ENCODE data around the gene PHACTR4. TPM values are rescaled to one million over a fixed set of nuclear protein-coding genes. Genes with fewer than 3 reads are reported as not detected.
A peak's percentile ranks its signal among the peaks of the same experiment; 100 is the strongest.
"Not testable (repeated sequence)": the region's sequence is repeated elsewhere in the genome, so short reads cannot be mapped to it uniquely, and the experiment has no call there.

Gene PHACTR4
- total and polyA plus RNA-seq, 2 of the 4 experiments (the other 2 are of a cell fraction) = 7.5 to 15.0 TPM

GRCh38 chr1:28343405-28343804 lies 26.1 kb upstream of the PHACTR4 start:
- POLR2A ChIA-PET (ENCODE audit: unreplicated experiment) = interaction anchor here (0.6 to 0.7 kb wide), 2 partner anchors 73 to 162 kb away, joined by 3 to 14 read pairs; partner anchors contain the start of gene RCC1

DNA sequence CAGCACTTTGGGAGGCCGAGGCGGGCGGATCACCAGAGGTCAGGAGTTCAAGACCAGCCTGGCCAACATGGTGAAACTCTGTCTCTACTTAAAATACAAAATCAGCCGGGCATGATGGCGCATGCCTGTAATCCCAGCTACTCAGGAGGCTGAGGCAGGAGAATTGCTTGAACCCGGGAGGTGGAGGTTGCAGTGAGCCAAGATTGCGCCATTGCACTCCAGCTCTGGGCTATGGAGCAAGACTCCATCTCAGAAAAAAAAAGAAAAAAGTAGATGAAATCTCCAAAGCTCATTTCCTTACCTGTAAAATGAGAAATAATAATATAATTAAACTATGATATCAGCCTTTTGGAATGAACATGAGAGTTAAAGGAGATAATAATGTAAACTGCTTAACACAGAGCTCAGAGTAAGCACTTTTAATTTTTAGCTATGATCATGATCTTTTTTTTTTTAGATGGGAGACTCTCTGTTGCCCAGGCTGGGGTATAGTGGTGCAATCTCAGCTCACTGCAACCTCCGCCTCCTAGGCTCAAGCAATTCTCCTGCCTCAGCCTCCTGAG lies 16.2 kb upstream of the PHACTR4 start:
- H2BK15ac ChIP-seq (ENCODE audit: low read depth, low read length); H3K9me1 ChIP-seq (ENCODE audit: insufficient read depth, low read length); H3K4me3 ChIP-seq (ENCODE audit: insufficient read depth, low read depth, low read length); H2AK9ac ChIP-seq (replicated peaks; ENCODE audit: low read depth, low read length, poor library complexity); H4K20me1 ChIP-seq (ENCODE audit: insufficient read depth, low read length); H3K27ac ChIP-seq (ENCODE audit: insufficient read depth, low read length); in situ Hi-C loops (cut with MboI; ENCODE audit: low sequenced_read_pairs); H3K18ac ChIP-seq (ENCODE audit: low read depth, low read length); H3K23ac ChIP-seq (ENCODE audit: low read depth, low read length); intact Hi-C loops (cut with micrococcal nuclease); ATAC-seq (ENCODE audit: low read depth); H3K56ac ChIP-seq (ENCODE audit: extremely low read depth, insufficient read depth, low read length); H3K4me2 ChIP-seq (ENCODE audit: low read depth, low read length); H3K4me1 ChIP-seq (ENCODE audit: control insufficient read depth, insufficient read depth, low read length); BruUV-seq (replicated peaks); H3K27me3 ChIP-seq (ENCODE audit: control insufficient read depth, insufficient read depth, low read length); H4K91ac ChIP-seq (ENCODE audit: insufficient read depth, low read depth, low read length); DNase-seq; H3K9ac ChIP-seq (ENCODE audit: low read depth, low read length); CTCF ChIA-PET; H2AK5ac ChIP-seq (ENCODE audit: low read depth, low read length); H4K8ac ChIP-seq (ENCODE audit: low read depth in 2 of 2, low read length in 2 of 2); POLR2A ChIA-PET (ENCODE audit: unreplicated experiment); H2AFZ ChIP-seq (replicated peaks; ENCODE audit: low read length, poor library complexity); H3K79me1 ChIP-seq (ENCODE audit: low read depth in 1 of 2, low read length in 2 of 2); dilution Hi-C loops (cut with HindIII; ENCODE audit: low sequenced_read_pairs, unreplicated experiment); H3K9me3 ChIP-seq (ENCODE audit: control insufficient read depth, insufficient read depth, low read length); H3K36me3 ChIP-seq (ENCODE audit: control insufficient read depth, insufficient read depth, low read length): not testable (repeated sequence)
- Histone ChIP-seq H2BK20ac (ENCODE audit: low read depth, low read length) (peak overlapping the region; percentile 71; the same call in 1 of the 2 replicates), H2BK120ac (ENCODE audit: low read depth, low read length) (peak overlapping the region; percentile 40; the same call in 1 of the 2 replicates), H4K5ac (ENCODE audit: low read depth, low read length) (peak overlapping the region; percentile 62; the same call in 1 of the 2 replicates), H2BK5ac (ENCODE audit: low read depth, low read length, poor library complexity, severe bottlenecking) (peak overlapping the region; percentile 74), H3K14ac (replicated peaks; ENCODE audit: low read depth, low read length) (0 out of 2 replicates have a peak overlapping the region, but pooled peaks have one; percentile 8), H3K4ac (ENCODE audit: low read depth, low read length) (peak overlapping the region; percentile 69; the same call in 1 of the 2 replicates)
- whole genome bisulfite sequencing, 2 experiments (ENCODE audit: extremely low coverage in 2 of 2, insufficient read length in 1 of 2) = 60% methylated on average over 1 of the region's 8 CpGs; no CpG with 5 or more reads in 1 of the 2 experiments

More at GRCh38 chr1:28343405-28343804, 26.1 kb upstream of the PHACTR4 start:
- H3K4ac ChIP-seq (ENCODE audit: low read depth, low read length) = no peak overlapping the region
- no TSS peak for BruUV-seq (replicated peaks)
- H3K27ac ChIP-seq (ENCODE audit: insufficient read depth, low read length) = no peak overlapping the region
- H4K20me1 ChIP-seq (ENCODE audit: insufficient read depth, low read length) = no peaks in the 10 kb centered on the region
- no peak overlapping the region for H2BK5ac ChIP-seq (ENCODE audit: low read depth, low read length, poor library complexity, severe bottlenecking)
- ATAC-seq (ENCODE audit: low read depth) (peak; percentile 42), DNase-seq (peak; percentile 74)
- dilution Hi-C loops (cut with HindIII; ENCODE audit: low sequenced_read_pairs, unreplicated experiment) (no loop called here), intact Hi-C loops (cut with micrococcal nuclease) (no loop called here), in situ Hi-C loops (cut with MboI; ENCODE audit: low sequenced_read_pairs) (no loop called here)
- H2AK5ac ChIP-seq (ENCODE audit: low read depth, low read length) = no peak overlapping the region
- H3K18ac ChIP-seq (ENCODE audit: low read depth, low read length) = no peak overlapping the region
- H2BK15ac ChIP-seq (ENCODE audit: low read depth, low read length) = no peak overlapping the region
- CTCF ChIA-PET = interaction anchor here (0.6 kb wide), 1 partner anchor 48 kb away, joined by 4 read pairs; no protein-coding TSS in a partner anchor
- no peak overlapping the region for H4K5ac ChIP-seq (ENCODE audit: low read depth, low read length)
- peaks cover 4% of the 10 kb centered on the region; the same call in 1 of the 2 replicates for H3K9me1 ChIP-seq (ENCODE audit: insufficient read depth, low read length)
- no peak overlapping the region for H3K56ac ChIP-seq (ENCODE audit: extremely low read depth, insufficient read depth, low read length)
- WGBS, 2 experiments (ENCODE audit: extremely low coverage in 2 of 2, insufficient read length in 1 of 2) = no CpG with 5 or more reads among the region's 2 CpGs
- no peak overlapping the region for H2AK9ac ChIP-seq (replicated peaks; ENCODE audit: low read depth, low read length, poor library complexity)
- no peaks in the 10 kb centered on the region for H3K36me3 ChIP-seq (ENCODE audit: control insufficient read depth, insufficient read depth, low read length)
- no peak overlapping the region for H2AFZ ChIP-seq (replicated peaks; ENCODE audit: low read length, poor library complexity)
- H4K91ac ChIP-seq (ENCODE audit: insufficient read depth, low read depth, low read length) = no peak overlapping the region
- no peak overlapping the region for H3K23ac ChIP-seq (ENCODE audit: low read depth, low read length)
- peaks cover 0 to 5% of the 10 kb centered on the region in 2 experiments; a peak in 1 of 4 replicates for H3K79me1 ChIP-seq (ENCODE audit: low read depth in 1 of 2, low read length in 2 of 2)
- TF ChIP-seq RAD21 (IDR thresholded peaks at IDR 0.05; ENCODE audit: low read length) = no peak
- peak; percentile 44; the same call in 1 of the 2 replicates for TF ChIP-seq MAFK (IDR thresholded peaks at IDR 0.05; ENCODE audit: low read depth, low read length)
- no peak for TF ChIP-seq RFX5 (IDR thresholded peaks at IDR 0.05; ENCODE audit: low read depth, low read length)
- no peak for TF ChIP-seq FOS (IDR thresholded peaks at IDR 0.05; ENCODE audit: low read depth, low read length)
- TF ChIP-seq CHD1 (IDR thresholded peaks at IDR 0.05; ENCODE audit: low read depth, low read length) = no peak
- H2BK120ac ChIP-seq (ENCODE audit: low read depth, low read length) = no peak overlapping the region
- no peak overlapping the region for H2BK20ac ChIP-seq (ENCODE audit: low read depth, low read length)
- no peaks in the 10 kb centered on the region for H3K27me3 ChIP-seq (ENCODE audit: control insufficient read depth, insufficient read depth, low read length)
- H3K4me1 ChIP-seq (ENCODE audit: control insufficient read depth, insufficient read depth, low read length) = no peaks in the 10 kb centered on the region
- no peak overlapping the region for H4K8ac ChIP-seq (ENCODE audit: low read depth in 2 of 2, low read length in 2 of 2)
- no peak overlapping the region for H3K9ac ChIP-seq (ENCODE audit: low read depth, low read length)
- no peaks in the 10 kb centered on the region for H3K9me3 ChIP-seq (ENCODE audit: control insufficient read depth, insufficient read depth, low read length)
- no peak overlapping the region for H3K4me3 ChIP-seq (ENCODE audit: insufficient read depth, low read depth, low read length)
- no peak overlapping the region for H3K4me2 ChIP-seq (ENCODE audit: low read depth, low read length)
- no peak overlapping the region for H3K14ac ChIP-seq (replicated peaks; ENCODE audit: low read depth, low read length)
